ENCODE measurements around the gene KRT33A.
A peak's percentile ranks its signal among the peaks of the same experiment; 100 is the strongest.

KRT33A gene

GRCh38 chr17:41327411-41328120, 23.1 kb downstream of the KRT33A start:
- DNase-seq = no peak

DNA sequence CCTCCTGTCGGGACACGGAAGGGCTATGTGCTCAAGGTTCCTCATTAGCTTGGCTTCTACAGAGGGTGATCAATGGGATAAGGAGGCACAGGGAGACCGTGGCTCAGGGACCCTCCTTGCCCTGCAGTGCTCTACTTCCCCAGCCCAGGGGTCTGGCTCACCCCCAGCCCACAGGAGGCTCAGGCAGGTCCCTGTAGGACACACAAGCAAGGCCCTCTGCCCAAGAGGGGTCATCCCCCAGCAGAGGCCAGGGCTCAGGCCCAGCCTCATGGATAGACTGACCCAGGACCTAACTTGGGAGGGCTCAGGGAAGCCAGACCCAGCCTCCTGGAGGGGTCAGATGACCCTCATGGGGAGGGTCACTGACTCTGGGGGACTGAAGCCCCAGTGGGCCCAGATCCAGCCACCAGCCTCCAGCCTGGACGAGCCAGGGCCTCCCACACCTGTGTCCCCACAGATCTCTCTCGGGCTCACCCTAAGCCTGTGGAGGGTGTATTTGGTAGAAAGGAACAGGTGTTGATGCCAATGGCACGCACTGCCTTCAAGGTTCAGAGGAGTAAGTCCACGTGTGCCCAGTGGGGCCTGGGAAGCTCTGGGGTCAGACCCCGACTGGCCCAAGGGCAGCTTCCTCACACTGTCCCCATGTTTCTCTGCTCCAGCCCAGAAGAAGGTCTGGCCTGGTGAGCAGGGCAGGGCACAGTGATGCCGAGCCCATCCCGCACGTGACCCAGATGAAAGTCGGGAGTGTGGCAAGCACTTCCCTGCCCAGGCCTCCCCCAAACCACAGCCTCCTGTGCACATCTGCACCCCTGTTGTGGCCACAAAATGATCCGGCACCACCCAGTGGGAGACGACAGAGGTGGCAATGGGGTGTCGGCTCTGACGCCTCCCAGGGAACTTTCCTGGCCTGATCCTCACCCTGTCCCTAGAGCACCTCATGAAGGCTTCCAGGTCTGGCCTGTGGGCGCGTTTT, 24.2 kb downstream of the KRT33A start:
- no peak for DNase-seq

DNA sequence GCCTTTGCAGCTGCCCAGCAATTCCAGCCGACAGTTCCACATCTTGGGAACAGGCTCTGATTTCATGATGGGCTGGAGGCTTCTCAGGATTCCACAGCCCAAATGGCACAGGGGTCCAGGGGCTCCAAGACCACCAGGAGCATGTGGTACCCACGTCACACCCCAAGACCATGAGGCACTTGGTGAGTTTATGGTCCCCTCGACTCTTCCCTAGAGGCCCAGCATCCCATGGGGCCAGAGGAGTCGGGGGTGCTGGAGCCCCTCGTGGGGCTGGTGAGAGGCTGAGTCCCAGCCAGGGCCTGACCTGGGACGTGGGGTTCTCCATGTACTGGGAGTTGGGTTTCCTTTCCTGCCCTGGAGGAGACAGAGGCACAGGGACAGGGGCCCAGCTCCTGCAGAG, 25.0 kb downstream of the KRT33A start:
- DNase-seq = no peak

- no peak for DNase-seq
These were observed 25.5 kb downstream of the KRT33A start for GRCh38 chr17:41325126-41325525.

- no peak for DNase-seq
These were observed 26.2 kb downstream of the KRT33A start for GRCh38 chr17:41324180-41325075.

GRCh38 chr17:41322903-41323895, 27.4 kb downstream of the KRT33A start:
- no peak for DNase-seq

DNA sequence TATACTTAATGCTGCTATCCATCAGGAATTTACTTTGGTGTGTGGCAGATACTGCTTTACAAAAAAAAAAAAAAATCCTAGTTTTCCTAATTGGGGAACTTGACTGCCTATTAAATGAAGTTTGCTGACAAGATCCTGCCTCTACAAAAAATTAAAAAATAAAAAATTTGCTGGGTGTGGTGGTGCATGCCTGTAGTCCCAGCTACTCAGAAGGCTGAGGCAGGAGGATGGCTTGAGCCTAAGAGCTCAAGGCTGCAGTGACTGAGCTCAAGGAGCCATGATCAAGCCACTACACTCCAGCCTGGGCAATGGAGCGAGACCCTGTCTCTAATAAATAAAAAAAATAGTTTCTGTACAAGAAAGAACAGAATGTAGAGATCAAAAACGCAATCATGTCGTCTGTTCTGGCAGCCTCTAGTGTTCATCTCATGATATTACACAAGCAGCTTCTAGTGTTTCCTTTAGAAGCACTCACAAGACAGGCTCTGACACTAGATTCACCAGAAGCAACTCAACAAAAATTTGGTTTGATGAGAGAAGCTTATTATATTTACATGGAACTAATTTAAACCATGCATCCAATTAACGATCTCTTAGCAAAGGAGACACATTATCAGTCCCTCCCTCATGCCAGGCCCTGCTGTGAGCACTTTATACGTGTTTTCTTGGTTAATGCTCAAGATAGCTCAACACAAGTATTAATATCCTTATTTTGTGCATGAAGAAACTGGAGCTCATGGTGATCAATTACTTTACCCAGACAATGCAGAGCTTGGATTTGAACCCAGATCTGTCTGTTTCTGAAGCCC, 28.3 kb downstream of the KRT33A start:
- no peak for DNase-seq

GRCh38 chr17:41318231-41318630, 32.4 kb downstream of the KRT33A start:
- no peak for DNase-seq

DNA sequence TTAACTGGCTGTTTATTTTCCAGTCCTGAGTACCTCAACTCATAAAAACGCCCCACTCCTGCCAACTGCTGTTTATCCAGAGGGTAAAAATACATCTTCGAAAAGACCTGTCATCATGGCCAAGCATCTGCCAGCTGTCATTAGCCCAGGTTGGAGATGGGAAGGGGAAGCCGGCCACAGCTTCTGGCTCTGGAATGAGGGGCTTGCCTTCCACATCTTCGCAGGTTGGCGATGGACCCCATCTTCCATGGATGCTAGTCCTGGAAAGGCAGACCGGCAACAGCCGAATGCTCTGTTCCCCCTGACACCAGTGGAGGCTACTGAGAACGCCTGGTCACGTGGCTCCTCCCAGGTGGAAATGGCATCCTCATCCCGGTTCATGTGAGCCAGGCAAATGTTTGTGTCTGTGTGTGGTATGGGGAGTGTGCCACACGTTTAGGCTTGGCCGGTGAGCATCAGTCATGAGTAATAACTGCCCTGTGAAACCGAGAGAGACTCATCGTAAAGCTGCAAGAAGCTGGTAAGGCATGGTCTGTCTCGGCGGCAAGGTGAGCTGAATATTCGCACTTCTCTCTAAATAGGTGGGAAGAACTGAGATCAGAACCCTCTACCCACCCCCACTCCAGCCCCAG, 34.7 kb downstream of the KRT33A start:
- DNase-seq = no peak

DNA sequence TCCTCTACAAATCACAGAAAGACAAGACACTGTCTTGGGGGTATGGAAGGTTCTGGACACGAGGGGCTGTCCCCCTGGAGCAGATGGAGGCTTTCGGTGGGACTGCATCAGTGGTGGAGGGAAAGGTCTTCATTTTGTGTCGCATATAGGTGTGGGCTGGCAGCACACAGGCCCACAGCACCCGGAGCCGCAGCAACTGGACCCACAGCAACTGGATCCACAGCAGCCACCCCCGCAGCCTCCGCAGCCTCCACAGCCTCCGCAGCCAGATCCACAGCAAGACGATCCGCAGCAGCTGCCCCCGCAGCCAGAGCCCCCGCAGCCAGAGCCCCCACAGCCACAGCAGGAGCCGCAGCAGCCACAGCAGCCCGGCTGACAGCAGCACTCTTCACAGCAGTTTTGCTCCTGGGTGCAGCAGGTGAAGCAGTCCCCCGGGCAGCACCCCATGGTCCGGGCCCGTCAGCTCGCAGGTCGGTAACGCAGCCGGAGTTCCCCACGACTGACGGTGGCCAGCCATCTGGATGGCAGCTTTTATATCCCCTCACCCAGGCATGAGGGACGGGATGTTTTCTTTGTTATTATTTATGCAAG, 35.3 kb downstream of the KRT33A start, which contains the start of gene KRTAP17-1:
TSS of gene KRTAP17-1 (minus strand) at position 507 of the 591 bp plus-strand sequence. CDS start at position 447, 60 bp downstream.
- DNase-seq = no peak

DNA sequence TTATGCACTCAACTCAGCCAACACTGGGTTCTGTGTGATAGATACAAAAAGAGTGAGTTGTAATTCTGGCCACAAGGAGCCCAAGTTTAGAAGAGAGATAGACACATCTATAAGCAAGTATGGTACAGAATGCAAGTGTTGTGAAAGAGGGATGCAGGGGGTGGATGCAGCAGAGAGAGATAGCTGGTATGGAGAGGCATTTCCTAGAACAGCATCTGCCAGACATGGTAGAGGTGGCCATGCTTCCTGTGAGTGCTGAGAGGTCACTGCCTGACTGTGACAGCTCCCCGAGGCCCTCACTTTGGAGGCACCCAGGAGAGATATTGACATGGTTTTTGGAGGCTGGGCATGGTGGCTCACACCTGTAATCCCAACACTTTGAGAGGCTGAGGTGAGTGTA, 39.5 kb downstream of the KRT33A start:
- DNase-seq = no peak

DNA sequence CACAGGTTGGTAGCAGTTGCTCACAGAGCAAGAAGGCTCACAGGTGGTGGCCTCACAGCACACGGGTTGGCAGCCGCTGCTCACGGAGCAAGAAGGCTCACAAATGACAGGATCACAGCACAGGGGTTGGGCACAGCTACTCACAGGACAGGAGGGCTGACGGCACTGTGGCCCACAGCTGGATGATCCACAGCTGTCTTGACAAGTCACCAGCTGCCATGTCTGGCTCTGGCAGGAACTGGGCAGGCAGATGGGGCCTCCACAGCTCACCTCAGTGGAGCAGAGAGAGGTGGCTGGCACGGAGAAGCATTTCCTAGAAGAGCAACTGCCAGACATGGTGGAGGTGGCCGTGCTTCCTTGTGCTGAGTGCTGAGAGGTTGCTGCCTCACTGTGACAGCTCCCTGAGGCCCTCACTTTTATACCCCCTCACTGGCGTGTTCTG, 41.7 kb downstream of the KRT33A start, which contains the start of gene KRTAP16-1:
TSS of gene KRTAP16-1 (minus strand) at position 392 of the 442 bp plus-strand sequence. CDS start at position 336, 56 bp downstream.
- no peak for DNase-seq

- DNase-seq = peak; percentile 35 to 78
These were observed 42.2 kb downstream of the KRT33A start for GRCh38 chr17:41308251-41308917.

- peak; percentile 47 to 72 for DNase-seq
These were observed 43.0 kb downstream of the KRT33A start for GRCh38 chr17:41307647-41308046.

- peak in 1 of 2 experiments; percentile 24 for DNase-seq
These were observed 46.5 kb downstream of the KRT33A start for GRCh38 chr17:41304091-41304490.

DNA sequence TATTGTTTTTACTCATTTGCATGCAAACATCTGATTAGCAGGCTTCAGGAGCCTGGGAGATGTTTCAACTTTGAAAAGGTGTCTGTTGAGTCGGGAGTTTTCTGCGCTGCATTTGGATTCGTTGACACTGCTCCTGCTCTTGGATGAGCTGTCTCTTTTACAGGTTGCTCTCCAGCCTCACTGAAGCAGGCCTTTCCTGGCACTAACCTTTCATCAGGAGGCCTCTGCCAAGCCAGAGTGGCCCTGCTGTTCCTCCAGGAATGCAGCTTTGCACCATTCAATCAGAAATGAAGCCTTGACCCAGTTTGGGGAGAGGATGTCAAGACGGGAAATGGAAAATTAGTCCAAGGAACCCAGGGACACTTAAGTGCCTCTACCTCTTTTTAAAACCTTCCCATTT, 47.6 kb downstream of the KRT33A start:
- DNase-seq = peak in 1 of 2 experiments; percentile 36

GRCh38 chr17:41301916-41302901, 48.4 kb downstream of the KRT33A start, which contains the start of gene KRTAP29-1:
Gene KRTAP29-1 (minus strand): TSS chr17:41302851. CDS start chr17:41302851, 0 bp downstream.
- peak; percentile 95 to 100 for DNase-seq

Measured in cerebellar nuclear complex (tissue), 1 donor.